MCF 10A (cell line): ENCODE data around the gene MAD1L1. TPM values are rescaled to one million over a fixed set of nuclear protein-coding genes. Genes with fewer than 3 reads are reported as not detected.

ENCODE experiments used
- BruUV-seq: library from RNA; stranded (reverse); fragments of 400-500 nt; replicated peaks from 2 replicates; lab custom pipeline; 2021; lab: Mats Ljungman, UMichigan
- CTCF ChIA-PET: fragments of 300-600 bp; sonication (Branson Sonifier 250); formaldehyde crosslinking; extraction: SDS; loops from one replicate; lab custom pipeline; 2021; ENCODE audit warnings: antibody characterized with exemption, inconsistent platforms; lab: Yijun Ruan, JAX
- POLR2A ChIA-PET: fragments of 300-600, 350-650 bp; sonication (Branson Sonifier 250); formaldehyde crosslinking; extraction: SDS; loops from one replicate; lab custom pipeline; 2020; ENCODE audit warnings: antibody characterized with exemption, inconsistent platforms; lab: Yijun Ruan, JAX
- DNase-seq: peaks from one replicate; pipeline ENCODE4 v3.0.0-alpha.2; 2018; ENCODE audit not compliant: unreplicated experiment
- H3K27ac Mint-ChIP-seq: one replicate; pipeline ENCODE4 v1.8.0; 2022; ENCODE audit warnings: mild to moderate bottlenecking, low read depth, mixed read lengths; ENCODE audit not compliant: unreplicated experiment
- H3K27me3 Mint-ChIP-seq: one replicate; pipeline ENCODE4 v1.8.0; 2022; ENCODE audit warnings: mixed read lengths; ENCODE audit not compliant: insufficient read depth, unreplicated experiment
- H3K36me3 Mint-ChIP-seq: one replicate; pipeline ENCODE4 v1.8.0; 2022; ENCODE audit warnings: mild to moderate bottlenecking, moderate library complexity, mixed read lengths; ENCODE audit not compliant: insufficient read depth, unreplicated experiment
- H3K4me1 Mint-ChIP-seq: one replicate; pipeline ENCODE4 v1.8.0; 2022; ENCODE audit warnings: mixed read lengths; ENCODE audit not compliant: insufficient read depth, unreplicated experiment
- H3K4me3 Mint-ChIP-seq: one replicate; pipeline ENCODE4 v1.8.0; 2022; ENCODE audit warnings: mild to moderate bottlenecking, moderate library complexity, mixed read lengths; ENCODE audit not compliant: unreplicated experiment
- H3K9me3 Mint-ChIP-seq: one replicate; pipeline ENCODE4 v1.8.0; 2022; ENCODE audit warnings: mixed read lengths; ENCODE audit not compliant: unreplicated experiment
- CTCF ChIP-seq: fragments of 200-600 bp; IDR thresholded peaks from one replicate; pipeline ENCODE4 v1.8.0; 2022; ENCODE audit warnings: antibody characterized with exemption, mild to moderate bottlenecking; ENCODE audit not compliant: unreplicated experiment
- intact Hi-C: fragments of 100-400 bp; cut with micrococcal nuclease; formaldehyde crosslinking; loops from 2 replicates; pipeline ENCODE4 v1.14.1; 2022
- total RNA-seq: library from RNA; stranded (reverse); gene quantifications from 2 replicates; pipeline ENCODE4 v1.2.3, GENCODE V29; 2022

MAD1L1 gene
- total RNA-seq, 1 experiment from 2014 or later, result 25.2 TPM

GRCh38 chr7:2215851-2216250 is 16.9 kb downstream of the MAD1L1 start:
- CTCF ChIA-PET, result no interaction called here
- Mint-ChIP-seq H3K9me3 (no peaks in the 10 kb centered on the region), H3K36me3 (peaks cover 53% of the 10 kb centered on the region), H3K27ac (no peak overlapping the region), H3K27me3 (no peaks in the 10 kb centered on the region), H3K4me1 (peaks cover 6% of the 10 kb centered on the region), H3K4me3 (no peak overlapping the region)
- no peak for DNase-seq
- POLR2A ChIA-PET, result no interaction called here
- intact Hi-C loops, result no loop called here
- TF ChIP-seq CTCF, result no peak
- BruUV-seq, result no TSS peak

- no peak for TF ChIP-seq CTCF
- Mint-ChIP-seq H3K36me3 (peaks cover 58% of the 10 kb centered on the region), H3K27me3 (no peaks in the 10 kb centered on the region), H3K27ac (no peak overlapping the region), H3K9me3 (no peaks in the 10 kb centered on the region), H3K4me3 (no peak overlapping the region), H3K4me1 (peaks cover 6% of the 10 kb centered on the region)
- POLR2A ChIA-PET, result interaction anchor here (0.6 to 1.4 kb wide), 2 partner anchors 11 to 13 kb away, joined by 3 read pairs; no protein-coding TSS in a partner anchor
- intact Hi-C loops, result no loop called here
- DNase-seq, result no peak
- CTCF ChIA-PET, result interaction anchor here (0.6 to 0.7 kb wide), 2 partner anchors 26 to 65 kb away, joined by 3 to 4 read pairs; no protein-coding TSS in a partner anchor
- no TSS peak for BruUV-seq
Measured at GRCh38 chr7:2214636-2215035, 18.1 kb downstream of the MAD1L1 start.

GRCh38 chr7:2213551-2214215 is 19.1 kb downstream of the MAD1L1 start:
- no peaks in the 10 kb centered on the region for H3K27me3 Mint-ChIP-seq
- peaks cover 6% of the 10 kb centered on the region for H3K4me1 Mint-ChIP-seq
- ChIA-PET POLR2A (interaction anchor here (0.5 to 1.4 kb wide), 2 partner anchors 12 to 702 kb away, joined by 3 read pairs; no protein-coding TSS in a partner anchor), CTCF (interaction anchor here (0.6 kb wide), 1 partner anchor 11 kb away, joined by 3 read pairs; no protein-coding TSS in a partner anchor)
- no peak for DNase-seq
- no peak overlapping the region for H3K4me3 Mint-ChIP-seq
- intact Hi-C loops, result no loop called here
- no peaks in the 10 kb centered on the region for H3K9me3 Mint-ChIP-seq
- BruUV-seq, result no TSS peak
- peaks cover 49% of the 10 kb centered on the region for H3K36me3 Mint-ChIP-seq
- TF ChIP-seq CTCF, result no peak
- H3K27ac Mint-ChIP-seq, result no peak overlapping the region

GRCh38 chr7:2212906-2213305 is 19.8 kb downstream of the MAD1L1 start:
- ChIA-PET CTCF (interaction anchor here (0.6 kb wide), 1 partner anchor 11 kb away, joined by 3 read pairs; no protein-coding TSS in a partner anchor), POLR2A (interaction anchor here (0.5 to 0.6 kb wide), 2 partner anchors 701 to 1938 kb away, joined by 3 read pairs; no protein-coding TSS in a partner anchor)
- intact Hi-C loops, result no loop called here
- no peak for DNase-seq
- TF ChIP-seq CTCF, result no peak
- H3K36me3 Mint-ChIP-seq, result peaks cover 47% of the 10 kb centered on the region
- peaks cover 6% of the 10 kb centered on the region for H3K4me1 Mint-ChIP-seq
- no peak overlapping the region for H3K27ac Mint-ChIP-seq
- no TSS peak for BruUV-seq
- no peak overlapping the region for H3K4me3 Mint-ChIP-seq
- H3K9me3 Mint-ChIP-seq, result no peaks in the 10 kb centered on the region
- no peaks in the 10 kb centered on the region for H3K27me3 Mint-ChIP-seq
